Psoas muscle (tissue), 8 donors: ENCODE measurements around the gene MRPL36. TPM values are rescaled to one million over a fixed set of nuclear protein-coding genes. Genes with fewer than 3 reads are reported as not detected.
"Not testable (repeated sequence)": the region's sequence is repeated elsewhere in the genome, so short reads cannot be mapped to it uniquely, and the experiment has no call there.

ENCODE experiments used
- ATAC-seq, 4 donors: fragments of 200-7000 bp; cut with Tn5 transposase; one replicate each; pipeline ENCODE4 v1.9.1; 2020; ENCODE audit warnings: moderate library complexity in 3 of 4, mild to moderate bottlenecking in 2 of 4
- DNase-seq, 2 donors: peaks; one replicate each; pipeline ENCODE4 v3.0.0-alpha.2; 2020
- H3K27ac ChIP-seq: fragments of 200-600 bp; one replicate; pipeline ENCODE4 v1.8.0; 2022
- H3K27me3 ChIP-seq, 3 donors: fragments of 200-600 bp in 1 of 3; one replicate each; pipeline versions ENCODE4 v1.6.1 to v1.8.0; 2013 to 2022; ENCODE audit warnings: low read length in 2 of 3, mild to moderate bottlenecking in 2 of 3, moderate library complexity in 1 of 3; ENCODE audit not compliant: insufficient read depth in 3 of 3
- H3K36me3 ChIP-seq, 2 donors: fragments of 200-600 bp in 1 of 2; one replicate each; pipeline versions ENCODE4 v1.6.1 to v1.8.0; 2013 to 2022; ENCODE audit warnings: low read depth in 1 of 2, mild to moderate bottlenecking in 1 of 2, moderate library complexity in 1 of 2; ENCODE audit not compliant: insufficient read depth in 1 of 2
- H3K4me1 ChIP-seq: fragments of 200-600 bp; one replicate; pipeline ENCODE4 v1.8.0; 2022
- H3K4me3 ChIP-seq: fragments of 200-600 bp; one replicate; pipeline ENCODE4 v1.8.0; 2022; ENCODE audit warnings: mild to moderate bottlenecking
- H3K9me3 ChIP-seq: fragments of 200-600 bp; one replicate; pipeline ENCODE4 v1.8.0; 2022
- WGBS, 3 donors: extraction: QIAGEN DNeasy Blood & Tissue Kit; methylation state at CpG; one replicate each; pipeline versions ENCODE4 v1.1.6 to v1.1.7; 2013; 5-methylcytosine and 5-hydroxymethylcytosine counted together
- intact Hi-C, 2 donors: fragments of 100-400 bp; cut with DNase I; formaldehyde crosslinking; loops; one replicate each; pipeline versions ENCODE4 v1.11.0 to v1.14.2; 2022
- polyA plus RNA-seq, 3 donors: library from polyadenylated mRNA; stranded (reverse); fragments of 200-250 nt; gene quantifications; one replicate each; pipeline ENCODE4 v1.2.3, GENCODE V29; 2013
- total RNA-seq, 4 donors: library from RNA; stranded (reverse); fragmentation: NEBNext Ultra II Directional in 2 of 4; extraction: Animal tissue kit (Norgen Biotek cat#: 25700) in 2 of 4; gene quantifications; one replicate each; pipeline versions ENCODE4 v1.2.1 to v1.2.4, GENCODE V29; 2021 to 2023
- TF ChIP-seq, protein P1 (sequence below): fragments of 200-600 bp; IDR thresholded peaks from one replicate; pipeline ENCODE4 v1.8.0; 2022; ENCODE audit warnings: antibody characterized with exemption
- donor health status: healthy with polysubstance abuse.
- donor health status: DM: no; HTN: no; CAD: no; lungs with moderate emphysema.
- donor health status: Bipolar disorder and iron deficiency.
- donor health status: healthy.
- donor health status: DM: yes; HTN: yes; CAD: no.
- donor health status: DM: no; HTN: no; CAD: no.
- donor health status: DM: no; HTN: no; CAD: no.
- donor health status: DM: yes; HTN: yes; CAD: no.

Gene MRPL36
- total and polyA plus RNA-seq, 7 donors, result 61.6 to 216 (median 111) TPM

DNA sequence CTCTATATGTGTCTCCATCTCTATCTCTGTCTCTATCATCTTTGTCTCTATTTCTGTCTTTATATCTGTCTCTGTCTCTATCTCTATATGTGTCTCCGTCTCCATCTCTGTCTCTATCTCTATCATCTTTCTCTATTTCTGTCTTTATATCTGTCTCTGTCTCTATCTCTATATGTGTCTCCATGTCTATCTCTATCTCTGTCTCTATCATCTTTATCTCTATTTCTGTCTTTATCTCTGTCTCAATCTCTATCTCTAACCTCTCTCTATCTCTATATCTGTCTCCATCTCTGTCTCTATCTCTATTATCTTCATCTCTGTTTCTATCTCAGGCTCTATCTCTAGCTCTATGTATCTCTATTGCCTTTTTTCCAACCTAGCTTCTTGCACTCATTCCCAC, 46.1 kb upstream of the MRPL36 start:
- Histone ChIP-seq H3K36me3 (no peaks in the 10 kb centered on the region), H3K27me3 (peaks cover 0 to 32% (median 15%) of the 10 kb centered on the region in 3 donors), H3K4me3 (no peak overlapping the region), H3K27ac (no peak overlapping the region), H3K9me3 (no peaks in the 10 kb centered on the region), H3K4me1 (no peaks in the 10 kb centered on the region)
- 91 to 100% (median 96%) methylated on average over 1 of the region's 1 CpG for WGBS, 3 donors
- no peak for ATAC-seq
- intact Hi-C loops, result no loop called here
- TF ChIP-seq, protein P1, sequence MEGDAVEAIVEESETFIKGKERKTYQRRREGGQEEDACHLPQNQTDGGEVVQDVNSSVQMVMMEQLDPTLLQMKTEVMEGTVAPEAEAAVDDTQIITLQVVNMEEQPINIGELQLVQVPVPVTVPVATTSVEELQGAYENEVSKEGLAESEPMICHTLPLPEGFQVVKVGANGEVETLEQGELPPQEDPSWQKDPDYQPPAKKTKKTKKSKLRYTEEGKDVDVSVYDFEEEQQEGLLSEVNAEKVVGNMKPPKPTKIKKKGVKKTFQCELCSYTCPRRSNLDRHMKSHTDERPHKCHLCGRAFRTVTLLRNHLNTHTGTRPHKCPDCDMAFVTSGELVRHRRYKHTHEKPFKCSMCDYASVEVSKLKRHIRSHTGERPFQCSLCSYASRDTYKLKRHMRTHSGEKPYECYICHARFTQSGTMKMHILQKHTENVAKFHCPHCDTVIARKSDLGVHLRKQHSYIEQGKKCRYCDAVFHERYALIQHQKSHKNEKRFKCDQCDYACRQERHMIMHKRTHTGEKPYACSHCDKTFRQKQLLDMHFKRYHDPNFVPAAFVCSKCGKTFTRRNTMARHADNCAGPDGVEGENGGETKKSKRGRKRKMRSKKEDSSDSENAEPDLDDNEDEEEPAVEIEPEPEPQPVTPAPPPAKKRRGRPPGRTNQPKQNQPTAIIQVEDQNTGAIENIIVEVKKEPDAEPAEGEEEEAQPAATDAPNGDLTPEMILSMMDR, result no peak
- no peak for DNase-seq

DNA sequence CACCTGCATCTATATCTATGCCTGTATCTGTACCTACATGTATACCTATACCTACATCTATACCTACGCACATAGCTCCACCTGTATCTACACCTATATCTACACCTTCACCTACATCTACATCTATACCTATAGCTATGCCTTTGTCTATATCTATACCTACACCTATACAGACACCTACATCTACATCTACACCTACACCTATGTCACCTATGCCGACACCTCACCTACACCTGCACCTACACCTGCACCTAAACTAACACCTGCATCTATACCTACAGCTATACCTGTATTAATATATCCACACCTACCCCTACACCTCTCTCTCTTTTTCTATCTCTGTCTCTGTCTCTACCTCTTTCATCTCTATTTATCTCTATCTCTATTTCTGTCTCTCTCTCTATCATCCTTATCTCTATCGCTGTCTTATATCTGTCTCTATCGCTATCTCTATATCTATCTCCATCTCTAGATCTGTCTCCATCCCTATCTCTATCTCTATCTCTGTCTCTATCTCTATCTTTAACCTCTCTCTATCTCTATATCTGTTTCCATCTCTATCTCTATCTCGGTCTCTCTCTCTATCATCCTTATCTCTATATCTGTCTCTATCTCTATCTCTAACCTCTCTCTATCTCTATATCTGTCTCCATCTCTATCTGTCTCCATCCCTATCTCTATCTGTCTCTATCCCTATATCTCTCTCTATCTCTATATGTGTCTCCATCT, 45.2 kb upstream of the MRPL36 start:
- DNase-seq, result no peak

DNA sequence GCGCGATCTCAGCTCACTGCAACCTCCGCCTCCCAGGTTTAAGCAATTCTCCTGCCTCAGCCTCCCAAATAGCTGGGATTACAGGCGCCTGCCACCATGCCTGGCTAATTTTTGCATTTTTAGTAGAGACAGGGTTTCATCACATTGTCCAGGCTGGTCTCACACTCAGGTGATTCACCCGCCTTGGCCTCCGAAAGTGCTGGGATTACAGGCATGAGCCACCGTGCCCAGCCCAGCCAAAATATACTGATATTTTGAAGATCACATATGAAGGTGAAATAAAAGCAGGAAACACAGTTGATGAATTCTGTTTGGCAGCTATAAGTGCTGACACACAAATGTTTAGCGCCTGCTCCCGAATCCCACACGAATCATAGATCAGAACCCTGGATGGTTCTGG, 44.1 kb upstream of the MRPL36 start:
- H3K27ac ChIP-seq, ATAC-seq, H3K36me3 ChIP-seq, H3K4me1 ChIP-seq, intact Hi-C loops, H3K9me3 ChIP-seq, DNase-seq, H3K4me3 ChIP-seq: not testable (repeated sequence)
- H3K27me3 ChIP-seq, result peaks cover 0 to 15% (median 6%) of the 10 kb centered on the region in 3 donors
- 76 to 82% (median 80%) methylated on average over 10 of the region's 10 CpGs for WGBS, 3 donors

More for the DNA sequence above, 45.2 kb upstream of the MRPL36 start:
- TF ChIP-seq, protein P1, result no peak
- H3K4me1 ChIP-seq, result no peaks in the 10 kb centered on the region
- H3K36me3 ChIP-seq, result no peaks in the 10 kb centered on the region
- H3K27ac ChIP-seq, result no peak overlapping the region
- H3K9me3 ChIP-seq, result no peaks in the 10 kb centered on the region
- WGBS, 3 donors, result 95 to 98% (median 97%) methylated on average over 5 of the region's 5 CpGs
- no peak for ATAC-seq
- peaks cover 0 to 25% (median 8%) of the 10 kb centered on the region in 3 donors for H3K27me3 ChIP-seq
- H3K4me3 ChIP-seq, result no peak overlapping the region
- intact Hi-C loops, result no loop called here

DNA sequence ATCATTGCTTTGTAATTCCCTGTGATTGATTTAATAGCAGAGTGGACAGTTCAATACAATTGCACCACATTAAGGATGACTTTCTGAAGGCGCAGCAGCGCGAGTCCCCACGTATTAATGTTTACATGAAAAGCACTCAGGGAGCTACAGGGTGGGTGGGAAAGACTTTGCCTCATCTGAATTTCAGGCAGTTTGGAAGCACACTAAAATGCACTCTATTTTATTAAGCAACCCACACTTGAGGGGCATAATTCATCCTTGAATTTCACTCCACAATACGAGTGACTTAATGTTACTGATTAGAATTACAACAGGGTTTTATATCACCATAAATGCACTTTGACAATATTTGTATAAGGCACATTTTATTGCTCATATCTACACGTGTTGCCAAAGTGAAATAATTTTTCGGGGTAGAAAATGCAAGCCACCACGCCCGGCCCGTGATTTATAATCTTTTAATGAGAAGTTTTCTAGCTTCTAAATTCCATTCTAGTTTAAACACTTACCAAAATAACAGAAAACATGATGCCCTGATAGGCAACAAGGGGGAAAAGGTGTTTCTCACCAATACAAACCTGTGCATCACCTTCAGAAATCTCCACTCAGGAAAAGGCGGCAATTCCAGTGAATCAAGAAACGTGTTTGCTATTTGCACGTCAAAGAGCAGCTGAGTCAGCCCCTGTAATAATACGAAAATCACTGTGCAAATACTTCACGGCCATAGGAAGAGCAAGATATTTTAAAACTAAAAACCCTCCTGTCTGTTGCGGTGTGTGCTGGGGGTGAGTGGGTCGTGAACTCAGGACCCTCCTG, 42.6 kb upstream of the MRPL36 start:
- H3K27me3 ChIP-seq, result peaks cover 0 to 6% (median 5%) of the 10 kb centered on the region in 3 donors
- DNase-seq (peak in 1 of 2 donors; percentile 6), ATAC-seq (no peak)
- TF ChIP-seq, protein P1, result no peak
- H3K36me3 ChIP-seq, result no peaks in the 10 kb centered on the region
- H3K4me1 ChIP-seq, result no peaks in the 10 kb centered on the region
- intact Hi-C loops, result no loop called here
- H3K4me3 ChIP-seq, result no peak overlapping the region
- no peak overlapping the region for H3K27ac ChIP-seq
- WGBS, 3 donors, result 71 to 74% (median 72%) methylated on average over 17 of the region's 17 CpGs
- no peaks in the 10 kb centered on the region for H3K9me3 ChIP-seq
